GM18526 (cell line): ENCODE results near the gene PTPRN2.

Experiments
- POLR2A ChIP-seq: IDR thresholded peaks from 3 replicates; pipeline ENCODE4 v1.6.1; 2011; ENCODE audit not compliant: insufficient read length; ENCODE audit errors: extremely low read depth

PTPRN2 gene

DNA sequence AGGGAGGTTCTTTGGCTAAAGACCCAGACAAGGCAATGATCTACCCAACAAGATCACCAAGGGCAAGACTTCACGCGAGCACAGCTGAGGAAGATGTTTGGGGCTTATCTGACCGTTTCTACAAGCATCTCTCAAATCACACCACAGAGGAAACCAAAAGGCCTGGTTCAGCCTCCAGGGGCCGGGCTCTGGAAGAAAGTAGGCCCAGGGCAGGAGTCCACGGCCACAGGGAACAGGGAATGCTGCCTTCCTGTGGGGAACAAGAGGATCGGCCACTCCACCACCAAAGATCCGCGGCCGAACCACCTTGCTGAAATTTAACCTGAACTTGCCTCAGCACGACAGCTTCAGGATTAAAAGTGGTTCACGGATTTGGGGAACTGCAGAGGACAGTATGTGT lies 332.5 kb downstream of the PTPRN2 start:
- no peak for TF ChIP-seq POLR2A

DNA sequence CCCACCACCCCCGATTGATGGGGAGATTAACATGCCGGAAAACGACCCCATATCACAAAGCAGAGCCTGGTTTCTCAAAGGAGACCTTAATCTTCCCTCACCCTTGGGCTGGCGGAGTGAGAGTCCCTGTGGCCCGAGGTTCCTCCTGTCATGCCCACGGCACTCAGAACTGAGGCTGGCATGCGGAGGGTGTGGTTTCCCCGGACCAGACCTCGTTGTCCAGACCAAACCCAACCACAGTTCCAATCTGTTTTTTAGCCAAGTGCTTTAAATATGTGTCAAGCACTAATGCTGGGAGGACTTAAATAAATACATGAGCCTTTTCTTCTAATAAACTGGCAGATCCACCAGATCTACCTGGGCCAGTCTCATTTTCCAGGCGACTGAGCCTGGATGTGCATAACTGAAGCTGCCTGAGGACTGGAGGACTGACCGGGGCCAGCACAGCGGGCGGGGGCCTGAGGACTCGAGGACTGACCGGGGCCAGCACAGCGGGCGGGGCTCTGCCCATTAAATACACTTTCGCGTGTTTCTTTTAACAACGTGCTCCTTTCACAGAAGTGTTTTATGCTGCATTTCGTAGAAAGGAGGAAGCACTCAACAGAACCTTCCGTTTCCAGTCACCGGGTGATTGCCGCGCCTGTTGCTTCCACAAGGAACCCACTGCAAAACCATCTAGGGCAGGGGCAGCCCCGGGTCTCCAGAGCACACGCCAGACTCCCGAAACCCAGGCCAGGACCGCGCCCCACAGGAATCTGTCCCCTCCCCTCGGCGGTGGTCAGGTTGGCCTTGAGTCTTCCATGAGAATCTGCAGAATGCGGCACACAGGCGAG lies 334.6 kb downstream of the PTPRN2 start:
- TF ChIP-seq POLR2A = no peak

DNA sequence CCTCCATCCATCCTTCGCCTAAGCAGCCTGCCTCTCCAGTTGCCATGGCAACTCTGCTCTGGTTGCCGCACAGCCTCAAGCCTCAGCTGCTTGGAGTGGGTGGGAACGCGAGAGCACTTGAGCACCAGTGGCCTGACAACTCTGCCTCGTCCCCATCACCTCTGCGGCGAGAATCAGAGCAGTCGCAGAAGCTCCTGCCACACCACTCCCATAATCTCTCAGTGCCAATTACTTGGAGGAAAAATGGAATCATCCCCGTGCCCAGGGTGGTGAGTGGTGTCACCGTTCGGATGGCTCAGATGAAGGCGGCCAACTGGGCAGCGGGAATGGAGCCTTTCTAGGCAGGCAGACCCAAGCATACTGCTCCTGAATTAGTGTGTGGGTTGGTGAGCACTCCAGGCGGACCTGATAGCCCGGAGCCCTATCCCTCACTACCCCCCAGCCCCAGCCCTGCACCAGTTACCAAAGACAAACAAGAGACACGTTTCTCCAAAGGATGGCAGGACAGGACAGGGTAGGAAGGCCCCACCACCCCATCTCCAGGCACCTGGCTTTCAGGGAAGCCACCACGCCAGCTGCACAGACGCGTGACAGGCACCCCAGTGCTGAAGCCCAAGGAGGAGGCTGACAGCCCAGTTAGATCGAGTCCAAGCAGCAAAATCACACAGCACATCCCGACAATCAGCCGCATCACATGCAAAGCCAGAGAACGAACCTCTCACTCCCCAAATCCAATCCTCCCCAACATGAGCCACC lies 335.4 kb downstream of the PTPRN2 start:
- no peak for TF ChIP-seq POLR2A

DNA sequence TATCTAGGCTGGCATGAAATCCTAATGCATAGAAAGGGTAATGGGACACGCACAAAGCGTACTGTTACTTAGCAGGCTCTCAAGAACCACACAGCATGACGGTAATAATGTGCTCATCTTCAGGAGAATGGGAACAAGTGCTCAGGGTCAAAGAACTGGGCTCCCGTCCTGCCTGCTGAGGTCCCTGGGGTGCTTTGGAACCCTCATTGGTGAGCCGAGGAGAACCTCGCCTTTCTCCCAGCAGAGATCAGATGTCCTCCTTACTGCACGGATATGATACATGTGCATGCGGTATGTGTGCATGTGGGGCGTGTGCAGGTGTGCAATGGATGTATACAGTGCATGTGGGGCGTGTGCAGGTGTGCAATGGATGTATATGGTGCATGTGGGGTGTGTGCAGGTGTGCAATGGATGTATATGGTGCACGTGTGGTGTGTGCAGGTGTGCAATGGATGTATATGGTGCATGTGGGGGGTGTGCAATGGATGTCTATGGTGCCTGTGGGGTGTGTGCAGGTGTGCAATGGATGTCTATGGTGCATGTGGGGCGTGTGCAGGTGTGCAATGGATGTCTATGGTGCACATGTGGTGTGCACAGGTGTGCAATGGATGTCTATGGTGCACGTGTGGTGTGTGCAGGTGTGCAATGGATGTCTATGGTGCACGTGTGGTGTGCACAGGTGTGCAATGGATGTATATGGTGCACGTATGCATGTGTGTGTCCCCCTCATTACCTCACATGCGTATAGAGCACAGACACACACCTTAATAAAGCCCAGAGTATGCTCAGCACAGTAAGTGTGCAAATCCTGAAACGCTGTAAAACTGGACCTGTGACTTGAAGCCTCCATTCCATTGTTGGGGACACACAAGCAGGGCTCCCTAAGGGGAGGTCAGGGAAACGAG lies 336.3 kb downstream of the PTPRN2 start:
- TF ChIP-seq POLR2A = no peak

DNA sequence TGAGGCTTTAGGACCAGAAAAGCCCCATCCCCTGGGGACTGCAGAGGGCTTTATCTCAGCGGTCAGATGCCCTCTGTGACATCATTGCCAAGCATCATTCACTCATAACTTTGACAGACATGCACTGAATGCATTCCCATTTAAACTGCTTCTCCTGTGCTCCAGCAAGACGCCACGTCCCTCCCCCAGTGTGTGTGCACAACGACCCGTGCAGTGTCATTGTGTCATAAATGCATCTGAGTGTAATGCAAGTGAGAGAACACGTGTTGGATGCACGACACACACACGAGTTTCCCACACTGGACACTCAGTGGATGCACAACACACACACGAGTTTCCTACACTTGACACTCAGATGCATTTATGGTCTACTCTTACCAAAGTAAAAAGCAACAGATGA lies 337.9 kb downstream of the PTPRN2 start:
- TF ChIP-seq POLR2A = no peak

DNA sequence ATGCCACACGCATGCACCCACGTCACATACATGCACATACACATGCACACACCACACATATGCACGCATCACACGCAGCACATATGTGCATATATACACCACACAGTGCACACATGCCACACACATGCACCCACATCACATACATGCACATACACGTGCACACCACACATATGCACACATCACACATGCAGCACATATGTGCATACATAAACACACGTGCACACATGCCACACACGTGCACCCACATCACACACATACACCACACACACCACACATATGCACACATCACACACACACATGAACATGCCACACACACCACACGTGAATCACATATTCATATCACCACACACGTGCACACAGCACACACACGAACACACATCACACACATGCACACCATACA lies 338.8 kb downstream of the PTPRN2 start:
- TF ChIP-seq POLR2A = no peak

DNA sequence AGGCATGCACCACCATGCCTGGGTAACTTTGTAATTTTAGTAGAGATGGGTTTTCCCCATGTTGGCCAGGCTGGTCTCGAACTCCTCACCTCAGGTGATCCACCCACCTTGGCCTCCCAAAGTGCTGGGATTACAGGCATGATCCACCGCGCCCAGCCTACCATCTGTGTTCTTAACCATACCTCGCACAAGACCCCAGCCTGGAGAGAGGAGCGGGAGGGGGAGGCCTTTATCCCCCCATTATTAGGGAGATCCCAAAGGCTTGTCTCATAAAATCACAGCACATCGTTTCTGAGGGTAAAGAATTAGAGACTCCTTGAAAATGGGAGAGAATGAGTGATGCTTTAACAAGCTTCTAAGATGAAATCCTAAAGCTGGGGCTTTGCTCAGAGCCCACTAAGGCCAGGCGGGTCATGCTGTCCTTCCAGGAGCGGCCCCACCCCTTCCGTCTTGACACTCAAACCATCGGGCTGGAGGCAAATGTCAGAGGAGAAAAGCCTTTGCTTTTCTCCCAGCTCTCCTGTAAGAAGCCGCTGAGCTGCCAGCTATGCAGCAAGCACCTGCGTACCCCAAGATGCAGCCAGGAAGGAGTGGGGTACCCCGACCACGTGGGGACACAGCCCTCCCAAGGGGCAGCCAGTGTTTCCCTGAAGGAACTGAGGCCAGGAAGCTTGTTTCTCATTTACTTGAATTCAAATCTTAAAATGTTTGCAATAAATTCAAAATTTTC lies 339.7 kb downstream of the PTPRN2 start:
- TF ChIP-seq POLR2A = no peak

DNA sequence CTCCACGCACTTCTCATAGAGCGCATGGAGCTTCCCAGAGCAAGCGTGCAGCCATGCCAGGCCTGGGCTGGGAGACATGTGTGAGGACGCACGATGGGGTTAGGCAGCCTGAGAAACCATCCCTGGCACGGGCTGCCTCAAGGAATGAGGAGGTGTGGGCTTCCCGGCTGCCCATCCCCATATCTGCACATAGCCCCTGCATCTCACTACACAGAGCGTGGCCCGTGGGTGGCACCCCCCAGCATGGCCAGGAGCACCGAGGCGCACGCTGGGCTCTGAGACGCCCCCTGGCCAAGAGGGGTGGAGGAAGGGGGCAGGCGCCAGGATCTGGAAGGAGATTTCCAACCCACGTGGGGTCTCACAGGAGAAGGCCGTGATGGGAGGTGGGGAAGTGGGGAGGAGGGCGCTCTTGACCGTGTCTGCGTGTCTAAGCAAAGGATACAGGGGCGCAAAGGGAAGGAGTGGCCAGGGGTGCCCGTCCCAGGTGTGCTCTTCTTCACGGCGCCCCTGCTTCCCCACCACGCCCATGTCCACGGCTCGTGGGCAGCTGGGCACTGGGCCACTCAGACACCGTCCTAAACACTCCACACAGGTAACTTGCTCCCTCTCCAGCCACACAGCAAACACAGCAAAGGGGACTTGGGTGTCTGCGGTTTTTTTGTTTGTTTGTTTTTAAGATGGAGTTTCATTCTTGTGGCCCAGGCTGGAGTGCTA lies 340.5 kb downstream of the PTPRN2 start:
- no peak for TF ChIP-seq POLR2A

DNA sequence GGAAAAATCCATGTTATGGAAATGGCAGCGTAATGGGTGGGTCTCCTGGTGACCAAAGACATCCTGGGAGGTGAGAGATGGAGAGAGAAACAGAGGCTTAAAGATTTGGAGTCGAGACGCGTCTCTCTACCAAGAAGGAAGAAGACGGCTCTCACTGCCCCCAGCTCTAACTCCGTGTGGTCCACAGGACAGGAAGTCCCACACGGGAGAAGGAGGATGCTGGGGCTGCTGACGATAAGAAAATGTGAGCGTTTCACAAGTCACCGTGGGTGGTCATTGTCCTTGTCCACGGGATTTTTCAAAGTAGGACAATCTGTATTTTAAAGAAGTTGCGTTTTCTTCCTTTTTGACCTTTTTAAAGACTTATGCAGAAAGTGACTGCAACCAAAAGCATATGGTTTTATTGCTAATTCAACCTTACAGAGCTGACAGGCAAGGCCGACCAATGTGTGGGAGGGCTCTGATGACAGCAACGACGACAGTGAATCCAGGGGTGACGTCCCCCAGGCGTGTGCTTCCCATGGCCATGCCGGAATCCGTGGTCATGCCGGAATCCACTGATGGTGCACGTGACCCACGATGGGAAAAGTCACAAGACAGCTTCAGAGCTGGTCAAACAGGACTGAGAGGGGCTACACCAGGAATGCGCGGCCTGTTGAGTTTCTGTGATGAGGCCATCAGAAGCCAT lies 341.2 kb downstream of the PTPRN2 start:
- no peak for TF ChIP-seq POLR2A

DNA sequence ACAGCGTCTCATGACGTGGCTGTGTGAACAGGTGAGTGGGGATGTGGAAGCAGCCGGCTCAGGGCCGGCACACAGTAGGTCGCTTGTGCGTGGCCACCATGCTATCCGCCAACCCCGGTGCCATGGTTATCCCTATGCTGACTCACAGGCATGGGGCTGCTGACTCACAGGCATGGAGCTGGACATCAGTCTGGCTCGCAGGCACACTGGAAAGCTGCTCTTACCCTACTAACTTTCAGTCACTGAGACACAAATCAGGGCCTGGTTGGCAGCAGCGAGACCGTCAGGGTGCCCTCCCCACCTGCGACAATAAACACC lies 341.9 kb downstream of the PTPRN2 start:
- no peak for TF ChIP-seq POLR2A

DNA sequence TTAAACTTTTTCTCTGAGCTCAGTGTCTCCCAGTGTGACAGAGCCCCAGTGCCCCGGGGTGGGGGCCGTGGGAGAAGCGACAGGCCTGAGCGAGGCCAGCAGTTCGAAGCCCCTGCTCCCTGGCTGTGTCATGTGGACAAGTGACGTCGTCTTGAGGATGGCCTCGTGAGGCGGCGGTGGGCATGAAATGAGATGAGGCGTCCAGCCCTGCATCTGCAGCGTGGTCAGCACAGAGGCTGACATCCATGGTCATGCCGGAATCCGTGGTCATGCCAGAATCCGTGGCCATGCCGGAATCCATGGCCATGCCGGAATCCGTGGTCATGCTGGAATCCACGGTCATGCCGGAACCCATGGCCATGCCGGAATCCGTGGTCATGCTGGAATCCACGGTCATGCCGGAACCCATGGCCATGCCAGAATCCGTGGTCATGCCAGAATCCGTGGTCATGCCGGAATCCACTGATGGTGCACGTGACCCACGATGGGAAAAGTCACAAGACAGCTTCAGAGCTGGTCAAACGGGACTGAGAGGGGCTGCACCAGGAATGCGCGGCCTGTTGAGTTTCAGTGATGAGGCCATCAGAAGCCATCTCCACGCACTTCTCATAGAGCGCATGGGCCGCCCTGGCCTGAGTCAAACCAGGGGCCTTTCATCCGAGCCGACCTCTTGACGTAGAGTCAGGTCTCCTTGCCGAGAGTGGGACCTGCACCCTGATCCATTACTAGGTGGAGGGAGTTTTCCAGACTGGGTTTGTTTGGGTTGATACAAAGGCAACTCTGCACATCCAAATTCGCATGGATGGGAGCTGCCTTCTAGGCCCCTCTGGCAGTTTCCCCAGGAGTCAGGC lies 342.5 kb downstream of the PTPRN2 start:
- no peak for TF ChIP-seq POLR2A

DNA sequence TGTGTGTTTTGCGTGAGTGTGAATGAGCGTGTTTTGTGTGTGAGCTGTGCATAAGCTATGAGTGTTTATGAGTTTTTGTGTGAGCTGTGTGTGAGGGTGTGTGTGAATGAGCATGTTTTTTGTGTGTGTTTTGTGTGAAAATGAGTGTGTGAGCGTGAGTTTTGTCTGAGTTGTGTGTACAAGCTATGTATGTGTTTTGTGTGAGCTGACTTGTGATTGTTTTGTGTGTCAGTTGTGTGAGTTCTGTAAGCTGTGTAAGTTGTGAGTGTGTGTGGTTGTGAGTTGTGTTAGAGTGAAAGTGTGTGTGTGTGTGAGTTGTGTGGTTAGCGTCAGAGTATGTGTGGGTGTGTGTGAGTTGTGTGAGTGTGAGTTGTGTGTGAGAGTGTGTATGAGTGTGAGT lies 343.2 kb downstream of the PTPRN2 start:
- no peak for TF ChIP-seq POLR2A

DNA sequence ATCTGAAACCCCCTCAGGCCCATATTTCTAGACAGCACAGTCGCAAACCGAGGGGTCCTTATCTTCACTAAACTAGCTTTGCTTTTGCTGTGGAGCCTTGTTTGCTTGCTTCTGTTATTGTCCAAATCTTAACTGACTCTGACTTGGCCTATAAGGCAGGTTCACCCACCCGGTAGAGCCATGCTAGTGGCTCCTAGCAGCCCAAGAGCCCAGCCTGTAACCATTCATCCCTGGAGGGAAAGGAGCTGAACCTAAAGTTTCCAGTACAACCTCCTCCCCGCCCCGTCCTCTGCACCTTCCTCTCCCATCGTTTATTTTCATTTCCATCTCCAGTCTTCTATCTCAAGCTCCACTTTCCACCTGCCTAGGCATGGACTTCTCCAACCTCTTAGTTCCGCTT lies 345.7 kb downstream of the PTPRN2 start:
- TF ChIP-seq POLR2A = no peak
